ENCODE measurements around the gene PHIP.
"Not testable (repeated sequence)": the region's sequence is repeated elsewhere in the genome, so short reads cannot be mapped to it uniquely, and the experiment has no call there.

The PHIP gene

DNA sequence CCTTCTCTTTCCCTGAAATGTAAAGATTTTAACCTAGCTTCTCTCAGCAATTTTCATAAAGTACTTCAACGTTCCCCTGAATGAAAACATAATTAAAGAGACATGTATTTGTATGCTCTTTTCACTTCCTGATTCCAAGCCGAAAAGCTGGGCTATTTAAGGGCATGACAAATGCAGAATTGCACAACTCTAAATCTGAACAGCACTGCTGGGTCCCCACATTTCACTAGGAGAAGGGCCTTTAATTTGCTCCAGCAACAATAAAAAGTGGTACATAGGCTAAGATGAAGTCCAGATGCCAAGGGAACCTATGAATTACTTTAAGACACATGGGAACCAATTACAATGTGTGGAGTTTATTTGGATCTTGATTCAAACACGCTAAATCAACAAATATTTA lies 168.7 kb downstream of the PHIP start:
- DNase-seq = no peak
- Histone ChIP-seq H3K36me3 (no peaks in the 10 kb centered on the region), H3K4me1 (no peaks in the 10 kb centered on the region), H3K27me3 (no peaks in the 10 kb centered on the region), H3K9me3 (peaks cover 0 to 6% (median 6%) of the 10 kb centered on the region in 3 donors), H3K4me3 (no peak overlapping the region), H3K27ac (no peak overlapping the region)
- intact Hi-C loops (cut with DNase I; ENCODE audit: low total_unique reads) = no loop called here
- TF ChIP-seq, protein P1, sequence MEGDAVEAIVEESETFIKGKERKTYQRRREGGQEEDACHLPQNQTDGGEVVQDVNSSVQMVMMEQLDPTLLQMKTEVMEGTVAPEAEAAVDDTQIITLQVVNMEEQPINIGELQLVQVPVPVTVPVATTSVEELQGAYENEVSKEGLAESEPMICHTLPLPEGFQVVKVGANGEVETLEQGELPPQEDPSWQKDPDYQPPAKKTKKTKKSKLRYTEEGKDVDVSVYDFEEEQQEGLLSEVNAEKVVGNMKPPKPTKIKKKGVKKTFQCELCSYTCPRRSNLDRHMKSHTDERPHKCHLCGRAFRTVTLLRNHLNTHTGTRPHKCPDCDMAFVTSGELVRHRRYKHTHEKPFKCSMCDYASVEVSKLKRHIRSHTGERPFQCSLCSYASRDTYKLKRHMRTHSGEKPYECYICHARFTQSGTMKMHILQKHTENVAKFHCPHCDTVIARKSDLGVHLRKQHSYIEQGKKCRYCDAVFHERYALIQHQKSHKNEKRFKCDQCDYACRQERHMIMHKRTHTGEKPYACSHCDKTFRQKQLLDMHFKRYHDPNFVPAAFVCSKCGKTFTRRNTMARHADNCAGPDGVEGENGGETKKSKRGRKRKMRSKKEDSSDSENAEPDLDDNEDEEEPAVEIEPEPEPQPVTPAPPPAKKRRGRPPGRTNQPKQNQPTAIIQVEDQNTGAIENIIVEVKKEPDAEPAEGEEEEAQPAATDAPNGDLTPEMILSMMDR (IDR thresholded peaks at IDR 0.05) = no peak

DNA sequence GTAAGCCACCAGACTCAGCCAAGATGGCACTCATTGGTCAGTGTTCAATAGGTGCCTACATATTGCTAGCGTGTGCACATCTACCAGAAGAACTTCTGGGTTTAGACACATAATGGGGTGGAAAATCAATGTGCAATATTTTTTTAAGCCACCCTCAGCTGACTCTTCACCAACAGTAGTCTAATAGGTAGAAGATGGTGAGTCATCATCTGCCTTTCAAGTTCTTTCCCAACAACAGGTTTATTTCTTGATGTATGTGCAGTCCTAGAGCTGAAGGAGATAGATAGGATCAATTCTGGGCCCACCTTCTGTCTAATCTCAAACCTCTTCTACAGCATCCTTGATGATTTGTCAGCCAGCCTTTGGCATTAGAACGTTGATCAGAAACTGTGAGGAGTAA lies 169.4 kb downstream of the PHIP start:
- H3K27me3 ChIP-seq = no peaks in the 10 kb centered on the region
- H3K4me1 ChIP-seq = no peaks in the 10 kb centered on the region
- intact Hi-C loops (cut with DNase I; ENCODE audit: low total_unique reads) = no loop called here
- no peak for DNase-seq
- no peak overlapping the region for H3K4me3 ChIP-seq
- H3K27ac ChIP-seq = no peak overlapping the region
- TF ChIP-seq, protein P1 (IDR thresholded peaks at IDR 0.05) = no peak
- peaks cover 0 to 6% (median 6%) of the 10 kb centered on the region in 3 donors for H3K9me3 ChIP-seq
- H3K36me3 ChIP-seq = no peaks in the 10 kb centered on the region

DNA sequence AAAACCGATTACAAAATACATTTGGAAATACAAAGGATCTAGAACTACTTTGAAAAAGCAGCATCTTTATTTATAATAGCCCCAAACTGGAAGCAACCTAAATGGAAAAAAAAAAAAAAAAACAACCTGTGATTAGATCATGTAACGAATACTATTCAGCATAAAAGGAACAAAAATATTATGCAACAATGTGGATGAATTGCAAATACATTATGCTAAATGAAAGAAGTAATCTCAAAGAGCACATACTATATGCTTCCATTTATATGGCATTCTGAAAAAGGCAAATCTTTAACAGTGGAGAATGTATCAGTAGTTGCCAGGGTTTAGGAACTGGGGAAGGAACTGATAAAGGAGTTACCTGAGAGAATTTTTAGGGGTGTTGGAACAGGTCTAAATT lies 181.8 kb downstream of the PHIP start:
- TF ChIP-seq, protein P1 (IDR thresholded peaks at IDR 0.05) = no peak
- no peaks in the 10 kb centered on the region for H3K4me1 ChIP-seq
- peaks cover 0 to 9% (median 5%) of the 10 kb centered on the region in 3 donors for H3K36me3 ChIP-seq
- H3K4me3 ChIP-seq = no peak overlapping the region
- intact Hi-C loops (cut with DNase I; ENCODE audit: low total_unique reads) = no loop called here
- no peaks in the 10 kb centered on the region for H3K9me3 ChIP-seq
- no peak for DNase-seq
- no peaks in the 10 kb centered on the region for H3K27me3 ChIP-seq
- no peak overlapping the region for H3K27ac ChIP-seq

DNA sequence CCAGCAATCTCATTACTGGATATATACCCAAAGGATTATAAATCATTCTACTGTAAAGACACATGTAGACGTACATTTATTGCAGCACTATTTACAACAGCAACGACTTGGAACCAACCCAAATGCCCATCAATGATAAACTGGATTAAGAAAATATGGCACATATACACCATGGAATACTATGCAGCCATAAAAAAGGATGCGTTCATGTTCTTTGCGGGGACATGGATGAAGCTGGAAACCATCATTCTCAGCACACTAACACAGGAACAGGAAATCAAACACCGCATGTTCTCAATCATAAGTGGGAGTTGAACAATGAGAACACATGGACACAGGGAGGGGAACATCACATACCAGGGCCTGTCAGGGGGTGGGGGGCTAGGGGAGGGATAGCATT lies 188.2 kb downstream of the PHIP start:
- H3K27me3 ChIP-seq; H3K4me3 ChIP-seq; H3K9me3 ChIP-seq; H3K27ac ChIP-seq; DNase-seq; intact Hi-C loops (cut with DNase I; ENCODE audit: low total_unique reads); H3K4me1 ChIP-seq: not testable (repeated sequence)
- H3K36me3 ChIP-seq = peaks cover 0 to 10% (median 0%) of the 10 kb centered on the region in 3 donors
